HG02884 (cell line): Measurements from ENCODE around the gene HNRNPUL1.
"Not testable (repeated sequence)": the region's sequence is repeated elsewhere in the genome, so short reads cannot be mapped to it uniquely, and the experiment has no call there.

Experiments used
- ATAC-seq: cut with Tn5 transposase; IDR thresholded peaks from one replicate; pipeline ENCODE4 v1.9.1; 2021; ENCODE audit warnings: mild to moderate bottlenecking, moderate library complexity; ENCODE audit not compliant: unreplicated experiment

Gene HNRNPUL1

DNA sequence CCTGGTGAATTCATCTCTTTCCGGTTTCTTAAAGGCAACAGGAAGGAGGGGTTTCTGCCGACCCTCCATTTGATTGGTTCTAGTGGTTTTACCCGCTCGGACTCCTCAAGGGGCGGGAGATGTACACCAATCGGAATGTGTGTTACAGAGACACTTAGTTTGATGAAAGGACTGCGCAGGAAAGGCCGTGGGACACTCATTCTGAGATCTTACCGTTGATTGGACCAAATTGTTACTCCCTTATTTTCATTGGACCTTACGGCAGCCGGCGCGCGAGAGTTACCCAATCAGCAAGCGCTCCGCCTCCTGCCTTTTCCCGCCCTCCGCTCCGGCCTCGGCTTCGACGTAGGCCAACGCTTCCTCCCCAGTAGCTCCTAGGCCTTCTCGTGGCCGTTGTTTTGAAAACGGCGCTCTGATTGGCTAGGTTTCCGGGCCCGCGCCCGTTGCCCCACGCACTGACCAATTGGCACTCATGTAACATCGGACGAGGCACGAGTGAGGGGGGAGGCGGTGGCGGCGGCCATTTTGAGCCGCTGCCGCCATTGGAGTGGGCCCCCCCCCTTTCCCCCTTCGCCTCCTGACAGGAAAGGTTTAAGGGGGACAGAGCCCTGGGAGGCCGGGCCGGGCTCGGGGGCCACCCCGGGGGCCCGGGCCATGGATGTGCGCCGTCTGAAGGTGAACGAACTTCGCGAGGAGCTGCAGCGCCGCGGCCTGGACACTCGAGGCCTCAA lies at the start of gene HNRNPUL1:
Gene HNRNPUL1, plus strand, starts transcription at position 523 of the 731 bp plus-strand sequence. Its CDS starts 132 bp downstream, at position 655.
- ATAC-seq: peak; percentile 63

DNA sequence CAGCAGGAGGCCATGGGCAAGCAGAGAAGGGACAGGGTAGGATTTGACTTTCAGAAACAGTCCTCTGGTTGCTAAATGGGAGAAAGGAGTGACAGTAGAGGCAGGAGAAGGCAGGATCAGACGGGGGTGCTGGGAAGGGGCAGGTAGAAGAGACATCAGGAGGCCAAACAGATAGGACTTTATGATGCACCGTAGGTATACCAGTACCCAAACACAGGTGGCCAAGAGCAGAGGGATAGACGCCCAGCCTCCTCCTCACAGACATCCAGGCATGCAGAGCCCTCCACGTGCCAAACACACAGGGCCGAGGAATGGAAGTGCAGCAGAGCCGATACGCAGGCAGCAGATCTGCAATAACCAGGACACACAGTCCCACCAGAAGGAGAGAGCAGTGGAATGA lies 46.4 kb upstream of the HNRNPUL1 start:
- ATAC-seq: no peak

DNA sequence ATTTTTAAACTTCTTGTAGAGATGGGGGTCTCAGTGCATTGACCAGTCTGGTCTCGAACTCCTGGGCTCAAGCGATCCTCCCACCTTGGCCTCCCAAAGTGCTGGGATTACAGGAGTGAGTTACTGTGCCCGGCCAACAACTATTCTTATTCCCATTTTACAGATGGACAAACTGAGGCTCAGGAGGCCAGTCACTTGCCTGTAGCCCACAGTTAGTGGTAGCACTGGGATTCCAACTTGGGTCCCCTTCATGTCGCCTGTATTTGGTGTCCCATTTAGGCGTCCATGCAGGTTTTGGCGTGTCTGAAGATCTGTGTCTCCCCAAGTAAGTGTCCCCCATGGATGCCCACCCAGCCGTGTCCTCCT lies 45.9 kb upstream of the HNRNPUL1 start:
- ATAC-seq: no peak

DNA sequence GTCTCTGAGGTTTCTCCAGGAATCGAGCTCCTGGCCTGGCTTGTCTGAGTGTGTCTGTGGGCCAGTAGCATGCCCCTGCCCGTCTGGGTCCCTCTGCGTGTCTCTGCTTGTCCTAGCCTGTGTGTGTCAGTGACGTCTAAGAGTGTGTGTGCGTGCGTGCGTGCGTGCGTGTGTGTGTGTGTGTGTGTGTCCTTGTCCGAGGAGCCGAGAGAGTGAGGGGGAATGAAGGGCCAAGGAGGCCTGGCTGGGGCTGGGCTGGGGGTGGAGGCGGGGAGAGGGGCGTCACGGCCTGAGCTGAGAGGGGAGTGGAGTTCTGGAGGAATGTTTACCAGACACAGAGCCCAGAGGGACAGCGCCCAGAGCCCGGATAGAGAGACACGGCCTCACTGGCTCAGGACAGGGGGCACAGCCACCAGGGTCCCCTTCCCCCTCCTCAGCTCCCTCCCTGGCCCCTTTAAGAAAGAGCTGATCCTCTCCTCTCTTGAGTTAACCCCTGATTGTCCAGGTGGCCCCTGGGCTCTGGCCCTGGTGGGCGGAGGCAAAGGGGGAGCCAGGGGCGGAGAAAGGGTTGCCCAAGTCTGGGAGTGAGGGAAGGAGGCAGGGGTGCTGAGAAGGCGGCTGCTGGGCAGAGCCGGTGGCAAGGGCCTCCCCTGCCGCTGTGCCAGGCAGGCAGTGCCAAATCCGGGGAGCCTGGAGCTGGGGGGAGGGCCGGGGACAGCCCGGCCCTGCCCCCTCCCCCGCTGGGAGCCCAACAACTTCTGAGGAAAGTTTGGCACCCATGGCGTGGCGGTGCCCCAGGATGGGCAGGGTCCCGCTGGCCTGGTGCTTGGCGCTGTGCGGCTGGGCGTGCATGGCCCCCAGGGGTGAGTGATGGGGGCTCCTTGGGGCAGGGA lies 45.3 kb upstream of the HNRNPUL1 start, which contains the start of gene AXL:
Gene AXL, plus strand, starts transcription at position 609 of the 893 bp plus-strand sequence. Its CDS starts 170 bp downstream, at position 779.
- ATAC-seq: no peak

DNA sequence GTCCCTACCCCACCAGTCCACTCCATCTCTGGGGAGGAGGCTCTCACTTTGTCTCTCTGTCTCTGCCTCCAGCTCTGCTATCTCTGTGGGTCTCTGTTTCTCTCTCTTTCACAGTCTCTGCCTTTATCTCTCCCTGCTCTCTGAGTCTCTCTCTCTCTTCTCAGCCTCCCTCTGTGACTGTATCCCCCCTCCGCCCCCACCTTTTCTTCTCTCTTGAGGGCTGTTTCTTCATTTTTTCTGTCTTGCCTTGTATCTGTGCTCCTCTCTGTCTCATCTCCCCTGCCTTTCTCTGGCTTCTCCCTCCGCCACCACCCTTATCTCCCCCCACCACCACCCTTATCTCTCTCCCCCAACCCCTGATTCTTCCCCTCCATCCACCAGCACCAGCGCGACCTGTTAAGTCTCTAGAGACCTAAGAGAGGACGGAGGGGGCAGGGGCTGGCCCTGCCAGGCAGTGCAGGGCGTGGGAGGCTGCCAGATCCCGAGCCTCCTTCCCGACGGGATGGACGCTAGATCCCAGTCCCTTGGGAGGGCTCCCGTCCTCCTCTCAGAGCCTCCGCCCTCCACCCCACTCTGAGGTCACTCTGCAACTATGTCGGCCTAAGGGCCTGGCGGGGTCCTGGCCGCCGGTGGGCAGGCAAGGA lies 44.1 kb upstream of the HNRNPUL1 start:
- no peak for ATAC-seq

DNA sequence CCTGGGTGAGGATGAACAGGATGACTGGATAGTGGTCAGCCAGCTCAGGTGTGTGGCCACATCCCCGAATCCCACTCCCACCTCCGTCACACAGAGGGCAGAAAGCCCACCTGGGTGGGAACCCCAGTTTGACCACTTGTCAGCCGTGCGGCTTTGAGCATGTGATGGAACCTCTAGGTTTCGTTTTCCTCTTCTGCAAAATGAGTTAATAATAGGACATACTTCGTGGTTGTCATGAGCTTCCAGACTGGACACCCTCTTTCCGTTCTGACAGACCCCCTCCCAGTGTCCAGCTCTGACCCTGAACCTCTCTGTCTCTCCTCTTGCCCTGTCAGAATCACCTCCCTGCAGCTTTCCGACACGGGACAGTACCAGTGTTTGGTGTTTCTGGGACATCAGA lies 43.4 kb upstream of the HNRNPUL1 start:
- no peak for ATAC-seq

DNA sequence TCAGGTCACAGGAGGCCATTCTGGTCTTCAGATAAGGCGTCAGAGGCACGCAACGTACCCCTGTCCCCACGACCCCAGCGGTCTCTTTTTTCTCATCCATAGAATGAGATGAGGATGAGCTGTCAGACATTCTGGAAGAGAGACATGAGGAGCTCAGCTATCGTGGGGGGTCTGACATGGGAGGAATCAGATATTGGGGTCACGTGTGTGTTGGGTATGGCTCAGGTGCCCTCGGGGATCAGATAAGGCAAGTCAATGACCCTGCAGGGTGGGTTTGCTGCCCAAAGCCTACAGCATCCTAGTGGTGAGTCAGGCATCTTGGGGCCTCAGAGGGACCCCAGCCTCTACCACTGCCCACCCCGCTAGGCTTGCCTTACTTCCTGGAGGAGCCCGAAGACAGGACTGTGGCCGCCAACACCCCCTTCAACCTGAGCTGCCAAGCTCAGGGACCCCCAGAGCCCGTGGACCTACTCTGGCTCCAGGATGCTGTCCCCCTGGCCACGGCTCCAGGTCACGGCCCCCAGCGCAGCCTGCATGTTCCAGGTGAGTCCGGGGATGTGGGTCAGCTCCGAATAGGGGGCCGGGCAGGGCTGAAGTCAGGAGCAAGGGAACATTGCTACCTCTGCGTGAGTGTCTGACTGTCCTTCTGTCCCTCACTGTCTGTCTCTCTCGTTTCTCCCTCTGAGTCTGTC lies 42.5 kb upstream of the HNRNPUL1 start:
- ATAC-seq: no peak

DNA sequence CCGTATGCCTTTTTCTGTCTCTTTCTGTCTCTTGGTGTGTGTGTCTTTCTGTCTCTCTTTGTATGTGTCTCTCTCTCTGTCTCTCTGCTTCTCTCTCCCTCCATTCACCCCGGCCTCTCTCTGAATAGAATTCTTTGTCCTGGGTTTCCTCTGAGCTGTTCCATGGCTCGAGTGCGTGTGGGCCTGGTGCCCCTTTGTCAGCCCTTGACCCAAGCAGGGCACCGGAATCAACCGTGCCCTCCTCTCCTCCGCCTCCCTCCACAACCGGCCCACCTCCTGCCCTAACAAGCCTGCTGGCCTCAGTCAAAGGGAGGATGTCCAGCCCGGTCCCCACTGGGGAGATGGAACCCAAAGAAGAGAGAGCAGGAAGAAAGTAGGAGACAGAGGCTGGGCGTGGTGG lies 41.9 kb upstream of the HNRNPUL1 start:
- no peak for ATAC-seq

DNA sequence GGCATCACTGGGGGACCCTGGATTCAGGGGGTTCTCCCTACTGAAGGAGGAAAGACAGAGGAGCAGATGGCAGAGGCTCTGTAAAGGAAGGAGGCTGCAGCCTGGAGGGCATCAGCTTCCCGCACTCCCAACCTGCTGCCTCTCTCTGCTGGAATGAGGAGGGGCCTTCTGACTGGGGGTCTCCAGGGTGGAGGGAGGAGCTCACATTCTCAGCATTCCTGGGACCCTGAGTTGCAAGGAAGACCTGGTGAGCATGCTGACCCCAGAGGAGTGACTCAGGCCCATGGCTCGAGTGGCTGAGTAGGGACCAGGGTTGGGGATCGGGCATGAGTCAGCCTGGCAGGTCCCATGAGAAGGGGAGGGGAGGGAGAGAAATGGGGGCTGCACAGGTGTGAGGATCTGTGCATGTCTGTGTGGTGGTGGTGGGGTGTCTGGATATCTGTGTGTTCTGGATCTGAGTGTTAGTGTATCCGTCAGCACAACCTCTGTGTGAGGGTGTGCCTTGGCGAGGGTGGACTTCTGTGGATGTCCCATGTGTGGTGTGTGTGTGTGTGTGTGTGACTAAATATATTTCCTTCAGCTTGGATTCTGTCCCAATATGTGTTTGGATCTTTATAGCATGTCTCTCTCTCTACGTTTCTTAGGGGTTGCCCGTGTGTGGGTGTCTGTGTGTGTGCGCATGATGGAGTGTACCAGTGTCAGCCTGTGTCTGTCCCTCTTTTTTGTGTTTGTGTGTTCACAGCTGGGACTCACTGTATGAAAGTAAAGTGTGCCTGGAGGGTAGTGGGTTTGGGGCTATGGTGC lies 40.5 kb upstream of the HNRNPUL1 start:
- ATAC-seq: no peak

DNA sequence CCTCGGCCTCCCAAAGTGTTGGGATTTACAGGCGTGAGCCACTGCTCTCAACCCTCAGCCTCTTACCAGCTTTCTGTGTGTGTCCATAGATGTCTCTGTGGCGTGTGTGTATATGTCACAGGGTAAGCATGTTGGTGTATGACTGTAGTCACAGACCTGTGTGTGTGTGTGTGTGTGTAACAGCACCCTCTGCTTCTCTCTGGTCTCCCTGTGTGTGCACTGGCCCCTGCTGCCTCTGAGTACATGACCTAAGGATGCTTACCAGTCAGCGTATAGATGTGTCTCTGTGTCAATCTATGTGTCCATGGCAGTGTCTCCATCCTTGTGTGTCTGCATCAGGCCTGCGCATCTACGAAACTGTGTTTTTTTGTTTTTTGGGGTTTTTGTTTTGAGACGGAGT lies 39.5 kb upstream of the HNRNPUL1 start:
- no peak for ATAC-seq

DNA sequence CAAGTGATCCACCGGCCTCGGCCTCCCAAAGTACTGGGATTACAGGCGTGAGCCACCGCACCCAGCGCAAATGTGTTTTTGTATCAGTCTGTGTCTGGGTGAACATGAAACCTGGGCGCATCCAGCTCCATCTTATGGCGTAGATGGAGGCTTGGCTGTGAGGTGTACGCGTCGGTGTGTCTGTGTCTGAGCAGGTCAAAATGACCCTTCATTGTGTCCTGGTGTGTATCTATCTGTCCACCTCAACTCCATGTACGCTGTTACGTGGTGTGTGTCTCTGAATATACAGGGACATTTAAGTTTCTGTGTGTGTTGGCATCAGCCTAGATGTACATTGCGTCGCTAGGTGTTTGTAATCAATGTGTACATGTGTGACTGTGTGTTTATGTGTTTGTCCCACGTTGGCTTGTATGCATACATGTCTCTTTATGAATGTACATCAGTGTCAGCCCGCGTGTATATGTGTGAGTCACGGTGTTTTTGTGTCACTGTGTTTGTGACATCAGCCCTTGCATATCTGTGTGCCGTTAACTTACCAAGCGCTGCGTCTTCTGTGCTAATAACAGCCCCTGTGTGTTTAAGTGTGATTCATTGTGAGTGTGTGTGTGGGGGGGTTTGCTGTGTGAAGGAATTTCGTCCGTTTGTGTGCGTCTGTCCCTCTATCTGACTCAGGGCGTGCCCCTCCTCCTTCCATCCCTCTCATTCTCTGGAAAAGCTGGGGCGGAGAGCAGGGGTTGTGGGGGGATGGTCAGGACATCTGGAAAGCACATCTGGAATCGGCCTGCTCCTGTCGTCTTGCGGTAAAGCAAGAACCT lies 38.7 kb upstream of the HNRNPUL1 start:
- no peak for ATAC-seq

DNA sequence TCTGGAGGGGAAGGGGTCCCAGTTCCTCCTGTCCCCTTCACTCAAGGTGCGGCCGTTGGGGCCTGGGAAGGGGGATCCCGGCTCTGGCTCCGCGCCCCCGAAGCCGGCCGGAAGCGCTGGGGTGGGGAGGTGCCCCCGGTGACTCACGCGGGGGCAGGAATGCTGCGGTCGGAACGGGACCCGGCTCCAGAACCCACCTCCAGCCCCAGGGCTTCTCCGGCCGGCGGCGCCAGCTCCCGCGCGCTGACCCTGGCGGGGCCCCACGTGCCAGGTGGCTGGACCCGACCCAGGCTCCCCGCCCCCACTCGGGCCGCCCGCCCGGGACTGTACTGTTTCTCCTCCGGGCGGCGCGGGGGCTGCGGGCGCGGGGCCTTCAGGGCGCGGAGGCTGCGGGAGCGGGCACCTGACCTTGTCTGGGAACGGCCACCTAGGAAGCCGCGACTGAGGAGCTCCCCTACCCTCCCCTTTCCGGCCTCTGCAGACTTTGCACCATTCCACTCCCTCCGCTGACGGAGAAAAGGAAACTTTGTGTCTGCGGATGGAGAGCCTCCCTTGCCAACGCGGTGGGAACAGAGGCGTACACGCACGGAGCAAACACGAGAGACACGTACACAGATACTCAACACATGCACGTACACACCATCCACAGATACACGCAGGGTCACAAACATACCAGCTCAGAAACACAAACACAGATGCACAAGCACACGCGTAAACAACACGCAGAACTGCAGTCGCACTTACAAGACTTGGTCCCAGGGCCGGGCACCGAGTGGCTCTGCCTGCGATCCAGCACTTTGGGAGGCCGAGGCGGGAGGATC lies 37.9 kb upstream of the HNRNPUL1 start:
- no peak for ATAC-seq

DNA sequence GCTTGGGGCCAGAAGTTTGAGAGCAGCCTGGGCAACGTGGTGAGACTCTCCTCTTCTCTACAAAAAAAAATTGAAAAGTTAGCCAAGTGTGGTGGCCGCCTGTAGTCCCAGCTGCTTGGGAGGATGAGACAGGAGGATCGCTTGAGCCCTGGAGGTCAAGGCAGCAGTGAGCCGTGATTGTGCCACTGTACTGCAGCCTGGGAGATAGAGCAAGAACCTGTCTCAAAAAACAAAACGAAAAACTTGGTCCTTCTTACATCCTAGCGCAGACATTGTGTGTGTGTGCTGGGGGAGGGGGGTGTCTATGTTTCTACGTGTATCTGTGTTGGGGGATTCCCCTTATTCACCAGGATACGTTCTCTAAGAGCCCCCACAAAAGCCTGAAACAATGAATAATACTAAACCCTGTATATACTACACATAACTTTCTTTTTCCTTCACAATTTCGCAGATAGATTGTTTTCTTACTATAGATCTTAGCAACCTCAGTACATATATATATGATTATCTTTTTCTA lies 37.2 kb upstream of the HNRNPUL1 start:
- no peak for ATAC-seq

DNA sequence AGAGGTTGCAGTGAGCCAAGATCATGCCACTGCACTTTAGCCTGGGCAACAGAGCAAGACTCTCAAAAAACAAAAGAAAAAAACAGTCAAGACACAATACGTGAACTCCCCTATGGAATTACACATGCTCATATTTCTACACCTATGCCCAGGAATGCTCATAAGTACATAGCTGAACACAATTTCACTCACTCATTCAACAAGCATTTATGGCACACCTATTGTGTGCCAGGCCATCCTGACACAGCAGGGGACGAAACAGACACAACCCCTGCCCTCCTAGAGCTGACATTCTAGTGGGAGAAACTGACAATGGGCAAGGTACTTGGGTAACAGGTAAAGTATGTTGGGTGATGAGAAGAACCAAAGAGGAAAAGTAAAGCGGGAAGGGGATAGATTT lies 35.7 kb upstream of the HNRNPUL1 start:
- no peak for ATAC-seq

DNA sequence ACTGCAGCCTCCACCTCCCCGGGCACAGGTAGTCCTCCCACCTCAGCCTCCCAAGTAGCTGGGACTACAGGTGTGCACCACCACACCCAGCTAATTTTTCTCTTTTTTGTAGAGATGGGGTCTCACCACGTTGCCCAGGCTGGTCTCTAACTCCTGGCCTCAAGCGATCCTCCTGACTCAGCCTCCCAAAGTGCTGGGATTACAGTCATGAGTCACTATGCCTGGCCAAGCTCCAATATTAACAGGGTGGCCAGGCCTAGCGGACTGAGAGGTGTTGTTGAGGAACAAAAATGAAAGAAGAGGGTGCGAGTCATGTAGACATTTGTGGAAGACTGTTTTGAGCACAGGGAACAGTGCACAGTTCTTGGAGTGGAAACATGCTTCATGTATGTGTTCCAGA lies 34.8 kb upstream of the HNRNPUL1 start:
- ATAC-seq: not testable (repeated sequence)

DNA sequence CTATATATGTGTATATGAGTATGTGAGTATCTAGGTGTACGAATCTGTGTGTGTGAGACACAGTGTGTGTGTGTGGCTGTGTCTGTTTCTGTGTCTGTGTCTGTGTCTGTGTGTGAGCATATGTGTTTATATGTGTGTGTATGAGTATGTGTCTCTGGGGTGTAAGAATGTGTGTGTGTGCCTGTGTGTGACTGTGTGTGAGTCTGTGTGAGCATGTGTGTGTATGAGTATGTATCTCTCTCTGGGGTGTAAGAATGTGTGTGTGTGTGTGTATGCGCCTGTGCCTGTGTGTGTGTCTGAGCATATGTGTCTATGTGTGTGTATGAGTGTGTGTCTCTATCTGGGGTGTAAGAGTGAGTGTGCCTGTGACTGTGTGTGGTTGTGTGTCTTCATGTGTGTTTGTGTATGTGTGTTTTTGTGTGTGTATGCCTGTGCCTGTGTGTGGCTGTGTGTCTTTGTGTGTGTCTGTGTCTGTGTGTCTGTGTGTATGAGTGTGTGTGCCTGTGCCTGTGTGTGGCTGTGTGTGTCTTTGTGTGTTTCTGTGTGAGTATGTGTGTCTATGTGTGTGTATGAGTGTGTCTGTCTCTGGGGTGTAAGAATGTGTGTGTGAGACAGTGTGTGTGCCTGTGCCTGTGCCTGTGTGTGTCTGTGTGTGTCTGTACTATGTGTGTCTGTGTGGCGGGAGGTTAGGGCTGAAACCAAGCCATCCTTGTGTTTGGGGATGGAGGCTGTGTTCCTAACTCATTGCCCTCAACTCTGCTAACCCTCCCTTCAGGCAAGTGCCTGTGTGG lies 33.9 kb upstream of the HNRNPUL1 start:
- no peak for ATAC-seq

DNA sequence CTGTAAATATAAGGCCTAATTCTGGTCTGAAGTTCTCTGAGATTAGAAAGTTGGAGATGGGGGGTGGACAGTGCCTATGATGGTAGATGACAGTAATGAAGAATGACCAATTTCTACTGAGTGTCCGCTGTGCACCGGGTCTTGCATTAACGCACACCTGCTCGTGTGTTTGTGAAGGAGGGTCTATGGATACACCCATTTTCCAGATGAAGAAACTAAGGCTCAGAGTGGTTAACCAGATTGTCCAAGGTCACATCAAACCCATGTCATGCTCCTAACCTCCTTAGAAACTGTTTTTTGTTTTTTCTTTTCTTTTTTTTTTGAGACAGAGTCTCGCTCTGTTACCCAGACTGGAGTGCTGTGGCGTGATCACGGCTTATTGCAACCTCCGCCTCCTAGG lies 31.5 kb upstream of the HNRNPUL1 start:
- no peak for ATAC-seq
